G401 (cell line): Measurements from ENCODE around the gene TUBB. TPM values are rescaled to one million over a fixed set of nuclear protein-coding genes. Genes with fewer than 3 reads are reported as not detected.

Source experiments
- DNase-seq: peaks from one replicate; pipeline ENCODE4 v3.0.0-alpha.2; 2015; ENCODE audit warnings: low spot score
- in situ Hi-C: cut with HindIII; loops from 2 replicates; pipeline ENCODE4 v1.10.0; 2016; ENCODE audit warnings: low sequenced_read_pairs, mixed read lengths
- total RNA-seq: library from RNA; depleted of rRNA; stranded (reverse); fragments of >200 nt; shearing (Covaris generic); gene quantifications from 2 replicates; pipeline ENCODE4 v1.2.3, GENCODE V29; 2014; rRNA removed

The TUBB gene
- total RNA-seq, result 456 and 575 TPM in 2 replicates

DNA sequence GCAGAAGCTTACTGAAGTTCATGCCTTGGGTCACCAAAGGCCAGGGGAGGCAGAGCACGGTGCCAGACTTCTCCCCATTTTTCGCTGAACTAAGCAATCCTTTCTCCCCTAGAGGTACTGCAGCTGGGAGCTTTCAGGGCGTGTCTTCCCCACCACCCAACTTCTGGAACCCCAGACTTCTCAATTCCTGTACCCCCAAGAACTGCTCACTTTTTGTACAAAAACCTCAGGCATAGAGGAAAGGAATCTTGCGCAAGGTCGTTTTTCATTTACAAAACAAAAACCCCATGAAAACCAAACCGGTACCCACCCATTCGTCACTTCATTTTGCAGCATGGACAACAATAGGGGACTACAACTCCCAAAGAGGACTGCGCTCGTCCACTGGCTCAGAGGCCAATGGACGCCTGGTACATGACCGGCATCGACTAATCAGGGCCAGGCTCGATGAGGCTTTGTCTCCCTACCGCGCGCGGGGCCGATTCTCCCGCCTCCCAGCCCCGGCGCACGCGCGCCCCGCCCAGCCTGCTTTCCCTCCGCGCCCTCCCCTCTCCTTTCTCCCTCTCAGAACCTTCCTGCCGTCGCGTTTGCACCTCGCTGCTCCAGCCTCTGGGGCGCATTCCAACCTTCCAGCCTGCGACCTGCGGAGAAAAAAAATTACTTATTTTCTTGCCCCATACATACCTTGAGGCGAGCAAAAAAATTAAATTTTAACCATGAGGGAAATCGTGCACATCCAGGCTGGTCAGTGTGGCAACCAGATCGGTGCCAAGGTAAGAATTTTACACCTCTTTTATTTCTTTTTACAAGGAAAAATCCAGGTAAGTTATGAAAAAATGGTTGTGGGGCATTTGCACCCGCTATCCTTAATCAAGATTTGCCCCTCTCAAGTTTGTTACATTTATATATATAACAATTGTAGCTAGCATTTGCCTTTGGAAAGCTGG lies at the start of gene TUBB:
TSS of gene TUBB (plus strand) at position 562 of the 947 bp plus-strand sequence. CDS start at position 717, 155 bp downstream.
- in situ Hi-C loops, result no loop called here
- DNase-seq, result peak; percentile 99

DNA sequence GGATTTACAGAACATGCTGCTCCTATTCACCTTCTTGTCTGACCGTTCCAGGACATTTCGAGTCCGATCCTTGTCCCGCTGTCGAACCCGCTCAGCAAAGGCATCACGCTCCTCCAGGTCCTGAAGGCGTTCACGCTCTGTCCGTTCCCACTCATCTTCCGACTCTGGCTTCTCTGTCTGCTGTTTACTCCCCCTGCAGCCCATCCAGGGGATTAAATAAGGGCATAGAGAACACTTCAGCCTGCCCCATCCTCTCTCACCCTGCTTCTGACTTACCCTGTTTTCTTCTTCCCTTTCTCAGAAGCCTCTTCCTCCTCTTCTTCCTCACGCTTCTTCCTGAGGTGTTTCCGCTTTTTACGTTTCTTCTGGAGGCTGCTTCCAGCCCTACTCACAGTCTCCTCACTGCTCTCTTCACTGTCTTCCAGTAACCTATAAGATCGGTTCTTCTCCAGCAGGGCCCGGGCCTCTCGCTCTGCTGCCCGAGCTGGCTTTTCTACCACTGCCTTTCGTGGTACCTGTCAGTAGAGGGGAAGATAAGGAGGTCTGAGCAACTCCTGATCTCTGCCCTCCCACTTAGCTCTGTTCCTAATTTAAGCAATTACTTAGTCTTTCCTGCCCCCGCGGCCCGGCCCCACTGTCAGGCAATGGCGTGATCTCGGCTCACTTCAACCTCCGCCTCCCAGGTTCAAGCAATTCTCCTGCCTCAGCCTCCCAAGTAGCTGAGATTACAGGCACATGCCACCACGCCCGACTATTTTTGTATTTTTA lies 49.2 kb upstream of the TUBB start:
- DNase-seq, result no peak
- in situ Hi-C loops, result no loop called here

DNA sequence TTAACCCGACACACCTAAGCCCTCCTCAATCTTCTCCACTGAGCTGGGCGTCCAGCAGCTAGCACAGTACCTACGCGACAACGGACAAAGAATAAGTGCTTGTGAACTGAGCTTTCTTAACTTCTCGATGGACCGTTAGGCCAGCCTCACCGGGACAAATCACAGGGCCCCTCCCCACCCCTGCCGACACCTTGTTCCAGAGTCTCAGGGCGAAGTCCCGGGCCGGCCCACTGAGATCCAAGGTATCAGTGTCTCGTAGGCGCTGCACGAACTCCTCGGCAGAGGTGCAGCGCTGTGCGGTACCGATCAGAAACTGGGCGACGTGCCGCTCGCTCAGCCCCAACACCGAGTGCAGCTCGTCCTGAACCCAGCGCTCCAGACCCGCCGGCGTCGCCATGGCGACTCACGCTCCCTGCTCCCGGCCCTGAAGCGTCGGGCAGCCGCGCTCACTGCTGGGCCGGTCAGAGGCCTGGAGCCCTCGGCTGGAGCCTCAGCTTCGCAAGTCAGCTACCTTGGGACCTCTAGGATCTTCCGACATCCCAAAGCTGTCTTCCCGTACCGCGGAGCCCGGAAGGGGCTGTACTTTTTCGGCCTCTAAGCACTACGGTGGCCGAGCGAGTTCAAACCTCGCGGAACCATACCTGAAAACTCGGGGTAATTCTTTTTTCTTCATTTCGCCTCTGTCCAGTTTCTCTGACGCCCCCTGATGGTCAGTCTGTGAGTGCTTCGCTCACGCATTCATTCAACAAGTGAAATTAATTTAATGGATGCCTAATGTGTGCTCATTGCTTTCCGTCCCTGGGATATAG lies 47.5 kb upstream of the TUBB start, which contains the start of gene DHX16:
TSS of gene DHX16 (minus strand) at position 562 of the 809 bp plus-strand sequence. CDS start at position 397, 165 bp downstream.
- in situ Hi-C loops, result no loop called here
- peak; percentile 97 for DNase-seq

DNA sequence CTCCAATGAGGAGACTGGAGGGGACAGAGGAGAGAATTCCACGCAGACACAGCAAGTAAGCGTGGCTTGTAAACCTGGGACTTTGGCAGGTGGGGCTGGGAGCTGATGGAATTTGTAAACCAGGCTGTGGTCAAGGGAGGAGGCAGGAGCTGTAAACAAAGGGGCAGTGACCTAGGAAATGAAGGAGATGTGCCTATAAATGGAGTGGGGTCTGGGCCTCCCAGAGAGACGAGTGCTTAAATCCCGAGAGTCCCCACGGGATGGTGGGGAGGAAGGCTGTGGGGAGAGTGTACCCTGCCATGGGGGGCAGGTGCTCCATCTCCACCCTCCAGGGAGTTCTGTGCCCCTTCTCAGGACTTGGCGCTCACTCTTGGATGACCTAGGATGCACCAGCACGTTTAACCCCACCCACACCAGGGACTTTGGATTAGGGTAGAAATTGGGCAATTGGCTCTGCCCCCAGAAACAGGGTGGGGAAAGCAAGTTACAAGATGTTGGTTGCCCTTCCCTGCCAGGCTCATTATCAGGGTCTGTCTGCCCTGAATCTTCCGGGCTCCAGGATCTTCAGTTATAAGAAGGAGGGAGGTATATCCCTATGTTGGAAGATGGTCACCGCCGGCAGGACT lies 43.4 kb upstream of the TUBB start:
- DNase-seq, result no peak
- in situ Hi-C loops, result no loop called here

- peak; percentile 82 for DNase-seq
- in situ Hi-C loops, result no loop called here
Measured at GRCh38 chr6:30678964-30679726, 41.0 kb upstream of the TUBB start.

GRCh38 chr6:30679765-30680535 lies 40.2 kb upstream of the TUBB start:
- peak; percentile 19 for DNase-seq
- in situ Hi-C loops, result no loop called here

DNA sequence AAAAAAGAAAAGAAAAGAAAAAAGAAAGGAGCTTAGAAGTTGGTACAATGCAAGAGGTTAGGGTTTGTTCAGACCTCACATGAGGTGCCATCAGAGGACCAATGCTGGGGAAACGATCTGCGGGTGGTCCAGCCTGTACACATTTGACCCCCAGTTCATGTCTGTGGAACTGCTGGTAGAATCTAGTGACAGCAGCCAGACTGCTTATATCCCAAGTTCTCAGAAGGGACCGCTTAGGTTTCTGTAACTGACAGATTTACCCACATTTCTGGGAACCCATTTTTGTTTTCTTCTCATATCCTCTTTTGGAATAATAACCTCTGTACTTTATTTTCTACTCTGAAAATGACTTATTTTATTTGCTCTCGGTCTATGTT lies 38.4 kb upstream of the TUBB start:
- in situ Hi-C loops, result no loop called here

GRCh38 chr6:30682143-30683117 lies 37.7 kb upstream of the TUBB start:
- in situ Hi-C loops, result no loop called here
- no peak for DNase-seq

More for the DNA sequence above, 38.4 kb upstream of the TUBB start:
- no peak for DNase-seq

DNA sequence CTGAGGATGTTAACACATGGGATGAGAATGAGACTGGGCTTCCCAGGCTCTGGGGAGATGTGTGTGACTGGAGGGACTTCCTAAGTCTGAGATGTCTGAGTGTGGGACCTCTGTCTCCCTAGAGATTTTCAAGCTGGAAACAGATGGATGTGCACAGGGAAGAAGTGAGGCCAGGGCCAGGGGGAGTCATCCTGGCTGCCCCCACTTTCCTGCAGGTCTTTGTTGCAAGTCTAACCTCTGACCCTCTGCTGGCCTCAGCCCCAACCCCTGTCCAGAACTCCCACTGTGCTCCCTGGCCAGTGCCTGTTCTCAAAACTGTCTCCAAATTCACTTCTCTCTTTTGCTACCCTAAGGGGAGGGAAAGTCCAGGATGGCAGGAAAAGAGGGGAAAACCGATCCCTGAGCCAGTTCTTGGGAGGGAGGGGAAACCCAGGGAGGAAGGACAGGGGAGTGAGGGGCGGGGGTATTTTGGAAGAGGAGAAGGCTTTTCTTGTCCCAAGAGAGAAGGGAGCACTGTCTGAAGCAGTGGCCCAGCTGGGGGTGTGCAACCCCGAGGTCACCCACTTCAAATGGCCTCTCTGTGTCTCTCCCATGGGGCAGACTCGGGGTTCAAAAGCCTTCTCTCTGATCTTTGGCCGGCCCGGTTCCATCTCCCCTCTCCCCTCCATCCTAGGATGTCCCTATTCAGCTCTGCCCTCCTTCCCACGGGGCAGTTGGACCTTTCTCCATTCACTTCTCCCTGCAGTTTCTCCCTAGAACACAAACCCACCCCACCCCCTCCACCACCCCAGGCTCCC lies 36.8 kb upstream of the TUBB start:
- in situ Hi-C loops, result no loop called here
- no peak for DNase-seq

- in situ Hi-C loops, result no loop called here
- DNase-seq, result no peak
Measured at GRCh38 chr6:30683980-30684338, 36.2 kb upstream of the TUBB start.

DNA sequence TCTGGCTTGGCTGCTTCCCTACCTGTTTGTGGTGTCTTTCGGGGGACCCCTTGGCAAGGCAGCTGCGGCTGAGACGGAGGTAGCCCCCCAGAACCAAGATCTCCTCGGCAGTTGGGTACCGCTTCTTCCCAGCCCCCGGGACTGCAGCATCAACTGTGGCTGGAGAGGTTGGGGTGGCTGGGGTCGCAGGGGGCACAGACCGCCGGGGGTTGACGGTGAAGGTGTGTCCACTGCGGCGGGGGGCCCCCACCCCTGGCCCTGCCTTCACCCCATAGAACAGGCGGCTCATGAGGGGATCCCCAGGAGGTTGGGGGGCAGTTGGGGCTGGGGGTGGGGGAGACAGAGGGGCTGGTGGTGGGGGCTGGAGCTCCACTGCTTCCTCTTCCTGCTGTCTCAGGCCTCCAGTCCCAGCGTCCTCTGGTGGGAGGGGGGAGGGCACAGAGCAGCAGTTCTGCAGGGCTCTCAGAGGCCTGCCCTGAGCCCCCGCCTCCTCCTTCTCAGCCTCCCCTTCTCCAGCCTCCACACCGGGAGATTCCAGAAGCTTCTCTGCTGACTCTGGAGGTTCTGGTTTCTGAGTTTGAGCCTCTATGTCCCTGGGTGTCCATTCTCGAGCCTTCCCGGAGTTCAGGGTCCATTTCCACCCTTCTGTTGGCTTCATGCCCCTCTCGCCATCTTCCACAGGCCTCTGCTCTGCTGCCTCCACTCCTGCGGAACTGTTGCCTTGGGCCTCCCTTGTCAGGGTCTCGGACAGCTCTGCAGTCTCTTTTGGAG lies 35.6 kb upstream of the TUBB start:
- in situ Hi-C loops, result no loop called here
- no peak for DNase-seq

- DNase-seq, result no peak
- in situ Hi-C loops, result no loop called here
Measured at GRCh38 chr6:30685157-30686008, 34.8 kb upstream of the TUBB start.

GRCh38 chr6:30686009-30686907 lies 33.9 kb upstream of the TUBB start, which contains the start of gene PPP1R18:
PPP1R18 (minus strand) TSS chr6:30686645; CDS start chr6:30686018, 627 bp downstream.
- peak; percentile 26 for DNase-seq
- in situ Hi-C loops, result no loop called here
